IMR-90 (cell line): Measurements from ENCODE around the gene DLG5.

ENCODE experiments used
- BHLHE40 ChIP-seq: fragments of 150-350 bp; IDR thresholded peaks from 2 replicates; pipeline ENCODE4 v1.6.1; 2016; ENCODE audit warnings: mild to moderate bottlenecking, low read depth, low read length
- CEBPB ChIP-seq: IDR thresholded peaks from 2 replicates; pipeline ENCODE4 v1.6.1; 2012; ENCODE audit warnings: low read depth, low read length, improper control_type of control experiment
- CHD1 ChIP-seq: IDR thresholded peaks from 2 replicates; pipeline ENCODE4 v1.6.1; 2012; ENCODE audit warnings: low read depth, low read length, improper control_type of control experiment
- CTCF ChIP-seq: conservative IDR thresholded peaks from 2 replicates; pipeline ENCODE4 v1.5.1; 2012; ENCODE audit warnings: mild to moderate bottlenecking, low read depth, low read length, improper control_type of control experiment
- ELK1 ChIP-seq: fragments of 150-350 bp; IDR thresholded peaks from 2 replicates; pipeline ENCODE4 v1.6.1; 2016; ENCODE audit warnings: low read depth, mild to moderate bottlenecking, low read length, moderate library complexity, borderline replicate concordance
- MAFK ChIP-seq: IDR thresholded peaks from 2 replicates; pipeline ENCODE4 v1.6.1; 2012; ENCODE audit warnings: low read depth, low read length, improper control_type of control experiment
- MAZ ChIP-seq: IDR thresholded peaks from 2 replicates; pipeline ENCODE4 v1.6.1; 2012; ENCODE audit warnings: low read depth, mild to moderate bottlenecking, low read length, improper control_type of control experiment, moderate library complexity, borderline replicate concordance
- MXI1 ChIP-seq: IDR thresholded peaks from 2 replicates; pipeline ENCODE4 v1.6.1; 2012; ENCODE audit warnings: low read depth, mild to moderate bottlenecking, low read length, moderate library complexity, borderline replicate concordance
- POLR2A ChIP-seq: IDR thresholded peaks from 2 replicates; pipeline ENCODE4 v1.6.1; 2012; ENCODE audit warnings: mild to moderate bottlenecking, low read depth, low read length
- RAD21 ChIP-seq: IDR thresholded peaks from 2 replicates; pipeline ENCODE4 v1.6.1; 2012; ENCODE audit warnings: low read length, improper control_type of control experiment
- RCOR1 ChIP-seq: IDR thresholded peaks from 2 replicates; pipeline ENCODE4 v1.6.1; 2012; ENCODE audit warnings: mild to moderate bottlenecking, low read length, improper control_type of control experiment; ENCODE audit not compliant: insufficient replicate concordance
- RFX5 ChIP-seq: IDR thresholded peaks from 2 replicates; pipeline ENCODE4 v1.8.0; 2012; ENCODE audit warnings: low read depth, mild to moderate bottlenecking, low read length, moderate library complexity
- SMC3 ChIP-seq: fragments of 150-350 bp; IDR thresholded peaks from 2 replicates; pipeline ENCODE4 v1.6.1; 2016; ENCODE audit warnings: low read depth, mild to moderate bottlenecking, antibody characterized with exemption, low read length, moderate library complexity
- USF2 ChIP-seq: fragments of 150-350 bp; IDR thresholded peaks from 2 replicates; pipeline ENCODE4 v1.6.1; 2017; ENCODE audit warnings: mild to moderate bottlenecking, antibody characterized with exemption, low read length, low read depth

- TF ChIP-seq CTCF (no peak), USF2 (no peak), MAZ (no peak), MAFK (no peak), CHD1 (no peak), RAD21 (no peak), RCOR1 (no peak), POLR2A (no peak), CEBPB (no peak), BHLHE40 (no peak), RFX5 (no peak), ELK1 (no peak), SMC3 (no peak), MXI1 (no peak)
Measured at GRCh38 chr10:77907900-77908717, 18.4 kb downstream of the DLG5 start.
